Right lobe of liver (tissue), 6 donors: ENCODE results near the gene FAM227B. TPM values are rescaled to one million over a fixed set of nuclear protein-coding genes. Genes with fewer than 3 reads are reported as not detected.

Experiments used
- ATAC-seq, 4 donors: fragments of 200-7000 bp; cut with Tn5 transposase; one replicate each; pipeline ENCODE4 v1.9.1; 2020; ENCODE audit warnings: mild to moderate bottlenecking in 4 of 4, moderate library complexity in 4 of 4
- DNase-seq, 3 donors: peaks; one replicate each; pipeline ENCODE4 v3.0.0-alpha.2; 2020
- H3K27ac ChIP-seq, 3 donors: fragments of 200-600 bp; one replicate each; pipeline ENCODE4 v1.8.0; 2022
- H3K27me3 ChIP-seq, 2 donors: fragments of 200-600 bp; one replicate each; pipeline ENCODE4 v1.8.0; 2022
- H3K36me3 ChIP-seq, 4 donors: fragments of 200-600 bp; sonication (generic) in 1 of 4; one replicate each; pipeline versions ENCODE4 v1.5.1 to v1.8.0; 2017 to 2022; ENCODE audit warnings: control low read depth in 1 of 4
- H3K4me1 ChIP-seq, 4 donors: fragments of 200-600 bp; sonication (generic) in 1 of 4; one replicate each; pipeline versions ENCODE4 v1.5.1 to v1.8.0; 2017 to 2022; ENCODE audit warnings: control low read depth in 1 of 4
- H3K4me3 ChIP-seq, 3 donors: fragments of 200-600 bp; one replicate each; pipeline ENCODE4 v1.8.0; 2022
- H3K9me3 ChIP-seq, 4 donors: fragments of 200-600 bp; sonication (generic) in 1 of 4; one replicate each; pipeline versions ENCODE4 v1.5.1 to v1.8.0; 2017 to 2022; ENCODE audit warnings: control low read depth in 1 of 4
- CTCF ChIP-seq, 4 donors: fragments of 200-600 bp in 3 of 4; fragments of 450-650 bp in 1 of 4; IDR thresholded peaks; one replicate each; pipeline versions ENCODE4 v1.5.1 to v1.8.0; 2016 to 2022; ENCODE audit warnings: antibody characterized with exemption in 4 of 4, mild to moderate bottlenecking in 2 of 4
- POLR2A ChIP-seq: fragments of 450-650 bp; IDR thresholded peaks from one replicate; pipeline ENCODE4 v1.6.1; 2017; ENCODE audit warnings: antibody characterized with exemption, mild to moderate bottlenecking
- WGBS: methylation state at CpG from one replicate; pipeline ENCODE4 v1.1.6; 2018; ENCODE audit warnings: low coverage, low lambda C conversion rate; ENCODE audit not compliant: insufficient coverage; ENCODE audit errors: missing lambda C conversion rate; 5-methylcytosine and 5-hydroxymethylcytosine counted together
- intact Hi-C, 2 donors: fragments of 100-400 bp; cut with DNase I; formaldehyde crosslinking; loops; one replicate each; pipeline versions ENCODE4 v1.11.2 to v1.14.1; 2022
- total RNA-seq, 6 experiments: library from RNA; depleted of rRNA in 2 of 6; stranded (reverse); fragments of >200 nt in 2 of 6; fragmentation: NEBNext Ultra II Directional in 3 of 6; extraction: Animal tissue kit (Norgen Biotek cat#: 25700) in 3 of 6; gene quantifications; one replicate each; pipeline versions ENCODE4 v1.1.0 to v1.2.4, GENCODE V29; 2016 to 2023
- donor health status: DM: no; HTN: yes; CAD: no.
- donor health status: DM: no; HTN: no; CAD: no.
- donor health status: DM: no; HTN: no; CAD: no.
- donor health status: DM: no; HTN: yes; CAD: no.
- donor health status: DM: no; HTN: yes; CAD: no.

The FAM227B gene
- total RNA-seq, 6 experiments from 2014 or later, result 1.3 to 3.2 (median 2.0) TPM

- Histone ChIP-seq H3K4me3 (no peak overlapping the region), H3K4me1 (no peaks in the 10 kb centered on the region), H3K36me3 (no peaks in the 10 kb centered on the region), H3K27me3 (no peaks in the 10 kb centered on the region), H3K9me3 (no peaks in the 10 kb centered on the region), H3K27ac (no peak overlapping the region)
- ATAC-seq, result no peak
- WGBS, result 56% methylated on average over 2 of the region's 2 CpGs
- no peak for DNase-seq
- intact Hi-C loops, result no loop called here
- no peak for TF ChIP-seq CTCF (IDR thresholded peaks at IDR 0.05)
- no peak for TF ChIP-seq POLR2A
Observed at GRCh38 chr15:49387471-49387870, 233.1 kb downstream of the FAM227B start.

GRCh38 chr15:49383266-49383665 lies 237.4 kb downstream of the FAM227B start:
- Histone ChIP-seq H3K36me3 (no peaks in the 10 kb centered on the region), H3K27ac (no peak overlapping the region), H3K4me3 (no peak overlapping the region), H3K4me1 (no peaks in the 10 kb centered on the region), H3K27me3 (no peaks in the 10 kb centered on the region), H3K9me3 (no peaks in the 10 kb centered on the region)
- TF ChIP-seq CTCF (IDR thresholded peaks at IDR 0.05) (no peak), POLR2A (no peak)
- intact Hi-C loops, result no loop called here
- no peak for DNase-seq
- ATAC-seq, result no peak
- 55% methylated on average over 1 of the region's 1 CpG for WGBS

GRCh38 chr15:49382394-49382793 lies 238.2 kb downstream of the FAM227B start:
- no peak for TF ChIP-seq CTCF (IDR thresholded peaks at IDR 0.05)
- Histone ChIP-seq H3K36me3 (no peaks in the 10 kb centered on the region), H3K27me3 (no peaks in the 10 kb centered on the region), H3K9me3 (no peaks in the 10 kb centered on the region), H3K27ac (no peak overlapping the region), H3K4me3 (no peak overlapping the region), H3K4me1 (no peaks in the 10 kb centered on the region)
- intact Hi-C loops, result no loop called here
- DNase-seq (no peak), ATAC-seq (no peak)

- Histone ChIP-seq H3K9me3 (no peaks in the 10 kb centered on the region), H3K27me3 (no peaks in the 10 kb centered on the region), H3K4me3 (no peak overlapping the region), H3K4me1 (no peaks in the 10 kb centered on the region), H3K36me3 (no peaks in the 10 kb centered on the region), H3K27ac (no peak overlapping the region)
- DNase-seq, result no peak
- WGBS, result 53% methylated on average over 3 of the region's 5 CpGs
- no peak for ATAC-seq
- intact Hi-C loops, result no loop called here
- TF ChIP-seq CTCF (IDR thresholded peaks at IDR 0.05) (no peak), POLR2A (no peak)
Observed at GRCh38 chr15:49380912-49381311, 239.7 kb downstream of the FAM227B start.

- Histone ChIP-seq H3K27me3 (no peaks in the 10 kb centered on the region), H3K4me1 (no peaks in the 10 kb centered on the region), H3K27ac (no peak overlapping the region), H3K9me3 (no peaks in the 10 kb centered on the region), H3K4me3 (no peak overlapping the region), H3K36me3 (no peaks in the 10 kb centered on the region)
- DNase-seq, result no peak
- 63% methylated on average over 3 of the region's 4 CpGs for WGBS
- ATAC-seq, result no peak
- intact Hi-C loops, result no loop called here
- no peak for TF ChIP-seq CTCF (IDR thresholded peaks at IDR 0.05)
- no peak for TF ChIP-seq POLR2A
Observed at GRCh38 chr15:49379996-49380395, 240.6 kb downstream of the FAM227B start.
